ENCODE measurements around the gene SLC35B2.
A peak's percentile ranks its signal among the peaks of the same experiment; 100 is the strongest.

SLC35B2 gene

DNA sequence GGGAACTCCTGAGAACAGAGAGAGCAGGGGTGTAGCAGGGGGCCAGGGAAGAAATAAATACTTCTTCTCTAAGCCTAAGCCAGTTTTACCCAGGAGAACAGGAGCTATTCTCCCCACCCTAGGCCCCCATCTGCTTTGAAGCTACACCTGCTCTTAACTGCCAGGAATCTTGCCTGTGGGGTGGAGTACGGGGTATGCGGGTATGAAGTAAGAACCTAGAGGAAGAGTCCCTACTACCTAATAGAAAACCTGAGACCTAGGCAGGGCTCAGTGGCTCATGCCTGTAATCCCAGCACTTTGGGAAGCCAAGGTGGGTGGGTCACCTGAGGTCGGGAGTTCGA is 32.4 kb downstream of the SLC35B2 start:
- no peak for TF ChIP-seq CTCF (conservative IDR thresholded peaks at IDR 0.05; ENCODE audit: low read depth, low read length)
- no peaks in the 10 kb centered on the region for H3K27me3 ChIP-seq (ENCODE audit: insufficient read depth, low read depth)
- no peaks in the 10 kb centered on the region for H3K36me3 ChIP-seq (ENCODE audit: insufficient read depth)
- peak overlapping the region; percentile 74; the same call in 1 of the 2 replicates for H3K9ac ChIP-seq
- no peak overlapping the region for H2AFZ ChIP-seq (ENCODE audit: low read depth)
- H3K4me3 ChIP-seq (IDR thresholded peaks at IDR 0.05; ENCODE audit: insufficient read depth, low read depth, low read length), result no peak overlapping the region
- H3K27ac ChIP-seq, result peak overlapping the region; percentile 21; the same call in 1 of the 2 replicates
- peaks cover 54% of the 10 kb centered on the region for H3K4me1 ChIP-seq (ENCODE audit: low read depth, poor library complexity, severe bottlenecking)
- peaks cover 47% of the 10 kb centered on the region for H3K79me2 ChIP-seq (ENCODE audit: insufficient read depth, low read depth)
- H3K4me2 ChIP-seq, result peak overlapping the region; percentile 96
- H4K20me1 ChIP-seq (ENCODE audit: insufficient read depth), result peaks cover 8% of the 10 kb centered on the region; the same call in 1 of the 2 replicates

DNA sequence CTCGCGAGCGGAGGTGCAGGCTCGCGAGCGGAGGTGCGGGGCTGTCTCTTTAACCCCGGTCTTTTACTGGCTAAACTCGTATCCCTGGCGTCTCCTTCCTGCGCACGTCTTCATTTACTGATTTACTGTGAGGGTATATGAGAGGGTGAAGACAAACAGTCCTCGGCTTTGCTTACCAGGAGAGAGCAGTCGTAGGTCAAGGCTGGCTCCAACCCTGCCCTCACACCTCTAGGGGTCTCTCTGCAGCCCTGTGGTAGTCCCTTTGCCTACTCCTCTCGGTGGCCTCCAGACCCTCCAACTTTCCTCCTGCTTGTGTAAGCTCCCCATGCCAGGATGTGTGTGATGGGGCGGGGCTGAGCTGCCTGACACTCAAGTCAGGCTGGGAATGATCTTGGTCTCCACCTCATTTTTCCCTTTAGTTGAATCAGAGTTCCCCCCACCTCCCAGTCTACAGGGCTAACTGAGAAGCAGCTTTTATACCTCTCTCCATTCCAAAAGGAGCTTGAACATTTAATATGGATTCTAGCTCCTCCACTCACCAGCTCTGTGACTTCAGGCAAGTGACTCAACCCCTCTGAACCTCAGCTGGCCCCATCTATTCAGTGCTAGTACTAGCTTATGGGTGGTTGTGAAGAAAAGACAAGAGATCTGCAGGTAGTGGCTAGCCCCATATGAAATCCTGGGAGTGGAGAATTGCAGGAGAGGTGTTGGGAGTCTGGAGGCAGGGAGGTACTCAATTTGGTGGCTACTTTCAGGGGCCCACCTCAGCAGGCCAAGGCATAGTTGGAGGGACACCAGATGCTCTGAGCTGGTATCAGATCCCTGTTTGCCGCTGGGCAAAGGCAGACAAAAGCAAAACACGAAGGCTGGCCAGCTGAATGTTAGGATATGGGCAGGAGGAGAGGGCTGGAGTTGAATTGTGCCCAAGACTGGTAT is 33.0 kb downstream of the SLC35B2 start:
- H3K4me3 ChIP-seq (IDR thresholded peaks at IDR 0.05; ENCODE audit: insufficient read depth, low read depth, low read length), result no peak overlapping the region
- H3K9ac ChIP-seq, result peak overlapping the region; percentile 74; the same call in 1 of the 2 replicates
- H3K4me2 ChIP-seq, result peak overlapping the region; percentile 96
- no peaks in the 10 kb centered on the region for H3K27me3 ChIP-seq (ENCODE audit: insufficient read depth, low read depth)
- peak overlapping the region; percentile 52 for H3K27ac ChIP-seq
- peaks cover 57% of the 10 kb centered on the region for H3K4me1 ChIP-seq (ENCODE audit: low read depth, poor library complexity, severe bottlenecking)
- H2AFZ ChIP-seq (ENCODE audit: low read depth), result peak overlapping the region; percentile 47; the same call in 1 of the 2 replicates
- no peaks in the 10 kb centered on the region for H3K36me3 ChIP-seq (ENCODE audit: insufficient read depth)
- peaks cover 8% of the 10 kb centered on the region; the same call in 1 of the 2 replicates for H4K20me1 ChIP-seq (ENCODE audit: insufficient read depth)
- TF ChIP-seq CTCF (conservative IDR thresholded peaks at IDR 0.05; ENCODE audit: low read depth, low read length), result no peak
- H3K79me2 ChIP-seq (ENCODE audit: insufficient read depth, low read depth), result peaks cover 47% of the 10 kb centered on the region

DNA sequence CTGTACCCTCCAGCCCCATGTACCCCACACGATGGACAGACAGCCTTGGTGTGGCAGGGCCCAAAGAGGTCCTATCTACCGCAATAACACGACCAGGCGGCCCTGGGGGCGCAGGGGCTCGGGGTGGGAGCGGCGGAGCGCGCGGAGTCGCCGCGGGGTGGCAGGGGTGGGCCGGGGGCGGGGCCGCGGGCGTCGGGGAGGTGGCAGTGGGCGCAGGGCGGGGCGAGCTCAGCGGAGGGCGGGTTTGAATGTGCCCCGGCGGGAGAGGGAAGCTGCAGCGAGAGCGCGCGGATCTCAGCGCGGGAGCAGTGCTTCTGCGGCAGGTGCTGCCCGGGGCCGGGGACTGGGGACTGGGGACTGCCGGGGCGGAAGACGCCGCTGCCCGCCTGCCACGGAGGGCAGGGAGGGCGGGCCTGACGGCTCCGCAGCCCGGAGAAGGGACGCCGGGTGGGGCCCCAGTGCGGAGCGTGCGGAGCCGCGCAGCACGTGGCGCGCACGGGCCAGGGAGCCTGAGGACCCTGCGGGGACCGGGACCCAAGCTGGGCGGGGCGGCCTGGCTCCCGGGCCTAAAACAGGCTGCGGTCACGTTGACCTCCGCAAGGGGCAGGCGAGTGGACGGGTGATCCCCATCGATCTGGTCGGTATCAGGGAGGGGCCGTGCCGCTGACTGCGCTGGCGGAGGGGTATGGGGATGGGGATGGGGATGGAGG is 33.9 kb downstream of the SLC35B2 start, which contains the start of gene SLC29A1:
TSS of gene SLC29A1 (plus strand) at position 277 of the 710 bp plus-strand sequence. CDS start 3,719 bp downstream, outside the sequence.
- Histone ChIP-seq H4K20me1 (ENCODE audit: insufficient read depth) (peaks cover 8% of the 10 kb centered on the region; the same call in 1 of the 2 replicates), H3K27me3 (ENCODE audit: insufficient read depth, low read depth) (no peaks in the 10 kb centered on the region), H2AFZ (ENCODE audit: low read depth) (peak within 1 kb of the TSS; percentile 64), H3K4me2 (peak within 1 kb of the TSS; percentile 97), H3K79me2 (ENCODE audit: insufficient read depth, low read depth) (peaks cover 46% of the 10 kb centered on the region), H3K9ac (peak within 1 kb of the TSS; percentile 74), H3K4me1 (ENCODE audit: low read depth, poor library complexity, severe bottlenecking) (peaks cover 60% of the 10 kb centered on the region), H3K36me3 (ENCODE audit: insufficient read depth) (no peaks in the 10 kb centered on the region), H3K4me3 (IDR thresholded peaks at IDR 0.05; ENCODE audit: insufficient read depth, low read depth, low read length) (no peak within 1 kb of the TSS), H3K27ac (peak within 1 kb of the TSS; percentile 52)
- no peak for TF ChIP-seq CTCF (conservative IDR thresholded peaks at IDR 0.05; ENCODE audit: low read depth, low read length)

DNA sequence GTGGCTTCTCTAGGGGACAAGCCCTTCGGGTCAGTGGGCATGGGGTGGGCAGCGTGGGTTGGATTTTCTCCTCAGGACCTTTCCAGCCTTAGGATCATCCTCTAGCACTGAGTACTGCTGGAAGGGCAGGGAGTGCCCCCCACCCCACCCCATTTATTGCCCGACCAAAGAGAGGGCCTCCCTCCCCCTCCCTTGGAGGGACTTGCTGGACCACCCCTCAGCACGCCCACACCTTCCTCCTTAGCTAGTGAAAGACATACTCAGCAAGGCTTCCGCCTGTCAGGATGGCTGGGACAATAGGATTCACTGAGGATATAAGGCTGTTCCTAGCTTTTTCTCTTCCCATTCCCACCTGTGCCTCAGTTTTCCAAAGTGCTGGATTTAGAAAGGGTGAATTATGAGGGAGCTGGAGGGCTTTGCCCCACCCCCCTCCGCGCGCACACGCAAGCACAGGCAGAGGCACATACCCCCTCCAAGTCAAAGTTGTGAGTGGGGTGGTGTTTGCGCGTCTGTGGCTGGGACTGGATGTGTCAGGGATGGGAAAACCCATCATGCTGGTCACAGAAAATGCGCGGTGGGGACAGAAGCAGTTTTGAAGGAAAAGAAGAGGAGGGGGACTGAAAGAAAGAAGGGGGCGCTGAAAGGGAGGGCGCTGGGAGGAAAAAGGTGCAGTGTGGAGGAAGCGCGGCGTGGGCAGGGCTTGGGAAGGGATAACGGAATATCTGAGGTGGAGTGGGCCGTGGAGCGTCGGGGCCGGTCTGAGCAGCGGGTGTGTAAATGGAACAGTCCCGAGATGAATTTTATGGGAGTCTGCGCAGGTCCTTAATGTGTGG is 34.6 kb downstream of the SLC35B2 start:
- TF ChIP-seq CTCF (conservative IDR thresholded peaks at IDR 0.05; ENCODE audit: low read depth, low read length), result 0 out of 2 replicates have a peak, but pooled peaks have one; percentile 9
- no peak overlapping the region for H3K27ac ChIP-seq
- H3K36me3 ChIP-seq (ENCODE audit: insufficient read depth), result no peaks in the 10 kb centered on the region
- H3K4me1 ChIP-seq (ENCODE audit: low read depth, poor library complexity, severe bottlenecking), result peaks cover 67% of the 10 kb centered on the region
- peak overlapping the region; percentile 15; the same call in 1 of the 2 replicates for H3K9ac ChIP-seq
- peak overlapping the region; percentile 97 for H3K4me2 ChIP-seq
- peaks cover 38% of the 10 kb centered on the region for H3K79me2 ChIP-seq (ENCODE audit: insufficient read depth, low read depth)
- H2AFZ ChIP-seq (ENCODE audit: low read depth), result peak overlapping the region; percentile 64
- H4K20me1 ChIP-seq (ENCODE audit: insufficient read depth), result peaks cover 8% of the 10 kb centered on the region; the same call in 1 of the 2 replicates
- no peaks in the 10 kb centered on the region for H3K27me3 ChIP-seq (ENCODE audit: insufficient read depth, low read depth)
- H3K4me3 ChIP-seq (IDR thresholded peaks at IDR 0.05; ENCODE audit: insufficient read depth, low read depth, low read length), result no peak overlapping the region
